SK-N-SH (cell line): ENCODE results near the gene ASTN2.

ENCODE experiments used
- POLR2AphosphoS5 ChIP-seq: IDR thresholded peaks from 2 replicates; pipeline ENCODE4 v1.6.1; 2012; ENCODE audit warnings: low read depth, low read length
- TAF1 ChIP-seq: IDR thresholded peaks from 2 replicates; pipeline ENCODE4 v1.6.1; 2012; ENCODE audit warnings: low read depth, mild to moderate bottlenecking, low read length, moderate library complexity, borderline replicate concordance
- TF ChIP-seq, protein P1 (sequence below): IDR thresholded peaks from 2 replicates; pipeline ENCODE4 v1.6.1; 2012; ENCODE audit warnings: mild to moderate bottlenecking, low read depth, low read length, moderate library complexity
- TF ChIP-seq, protein P2 (sequence below): fragments of 200-600 bp; sonication (generic); IDR thresholded peaks from 2 replicates; pipeline ENCODE4 v1.6.1; 2017; ENCODE audit warnings: antibody characterized with exemption, mild to moderate bottlenecking, moderate library complexity
- TF ChIP-seq, protein P3 (sequence below): IDR thresholded peaks from 2 replicates; pipeline ENCODE4 v1.4.0; 2012; ENCODE audit warnings: low read depth
- TF ChIP-seq, protein P4 (sequence below): IDR thresholded peaks from 2 replicates; pipeline ENCODE4 v1.4.0; 2012; ENCODE audit warnings: low read depth, borderline replicate concordance

DNA sequence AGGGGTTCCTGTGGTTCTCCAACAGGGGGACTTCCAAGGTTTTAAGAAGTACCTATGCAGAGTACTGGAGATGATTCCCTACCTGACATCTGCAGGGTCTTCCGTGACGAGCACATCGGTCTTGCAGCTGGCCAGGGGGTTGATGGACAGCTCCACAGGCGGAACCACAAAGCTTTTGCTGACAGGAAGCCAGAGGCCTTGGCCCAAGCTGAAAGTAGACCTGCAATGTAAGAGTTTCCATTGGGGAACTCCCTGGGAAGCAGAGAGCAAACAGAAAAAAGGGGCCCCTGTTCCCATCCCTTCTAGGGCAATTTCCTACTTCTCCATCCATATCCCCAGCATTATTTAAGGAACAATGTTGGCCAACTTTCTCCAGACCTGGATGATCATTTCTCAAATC is 439.7 kb downstream of the ASTN2 start:
- TF ChIP-seq, protein P1, sequence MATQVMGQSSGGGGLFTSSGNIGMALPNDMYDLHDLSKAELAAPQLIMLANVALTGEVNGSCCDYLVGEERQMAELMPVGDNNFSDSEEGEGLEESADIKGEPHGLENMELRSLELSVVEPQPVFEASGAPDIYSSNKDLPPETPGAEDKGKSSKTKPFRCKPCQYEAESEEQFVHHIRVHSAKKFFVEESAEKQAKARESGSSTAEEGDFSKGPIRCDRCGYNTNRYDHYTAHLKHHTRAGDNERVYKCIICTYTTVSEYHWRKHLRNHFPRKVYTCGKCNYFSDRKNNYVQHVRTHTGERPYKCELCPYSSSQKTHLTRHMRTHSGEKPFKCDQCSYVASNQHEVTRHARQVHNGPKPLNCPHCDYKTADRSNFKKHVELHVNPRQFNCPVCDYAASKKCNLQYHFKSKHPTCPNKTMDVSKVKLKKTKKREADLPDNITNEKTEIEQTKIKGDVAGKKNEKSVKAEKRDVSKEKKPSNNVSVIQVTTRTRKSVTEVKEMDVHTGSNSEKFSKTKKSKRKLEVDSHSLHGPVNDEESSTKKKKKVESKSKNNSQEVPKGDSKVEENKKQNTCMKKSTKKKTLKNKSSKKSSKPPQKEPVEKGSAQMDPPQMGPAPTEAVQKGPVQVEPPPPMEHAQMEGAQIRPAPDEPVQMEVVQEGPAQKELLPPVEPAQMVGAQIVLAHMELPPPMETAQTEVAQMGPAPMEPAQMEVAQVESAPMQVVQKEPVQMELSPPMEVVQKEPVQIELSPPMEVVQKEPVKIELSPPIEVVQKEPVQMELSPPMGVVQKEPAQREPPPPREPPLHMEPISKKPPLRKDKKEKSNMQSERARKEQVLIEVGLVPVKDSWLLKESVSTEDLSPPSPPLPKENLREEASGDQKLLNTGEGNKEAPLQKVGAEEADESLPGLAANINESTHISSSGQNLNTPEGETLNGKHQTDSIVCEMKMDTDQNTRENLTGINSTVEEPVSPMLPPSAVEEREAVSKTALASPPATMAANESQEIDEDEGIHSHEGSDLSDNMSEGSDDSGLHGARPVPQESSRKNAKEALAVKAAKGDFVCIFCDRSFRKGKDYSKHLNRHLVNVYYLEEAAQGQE, result no peak
- TF ChIP-seq, protein P2, sequence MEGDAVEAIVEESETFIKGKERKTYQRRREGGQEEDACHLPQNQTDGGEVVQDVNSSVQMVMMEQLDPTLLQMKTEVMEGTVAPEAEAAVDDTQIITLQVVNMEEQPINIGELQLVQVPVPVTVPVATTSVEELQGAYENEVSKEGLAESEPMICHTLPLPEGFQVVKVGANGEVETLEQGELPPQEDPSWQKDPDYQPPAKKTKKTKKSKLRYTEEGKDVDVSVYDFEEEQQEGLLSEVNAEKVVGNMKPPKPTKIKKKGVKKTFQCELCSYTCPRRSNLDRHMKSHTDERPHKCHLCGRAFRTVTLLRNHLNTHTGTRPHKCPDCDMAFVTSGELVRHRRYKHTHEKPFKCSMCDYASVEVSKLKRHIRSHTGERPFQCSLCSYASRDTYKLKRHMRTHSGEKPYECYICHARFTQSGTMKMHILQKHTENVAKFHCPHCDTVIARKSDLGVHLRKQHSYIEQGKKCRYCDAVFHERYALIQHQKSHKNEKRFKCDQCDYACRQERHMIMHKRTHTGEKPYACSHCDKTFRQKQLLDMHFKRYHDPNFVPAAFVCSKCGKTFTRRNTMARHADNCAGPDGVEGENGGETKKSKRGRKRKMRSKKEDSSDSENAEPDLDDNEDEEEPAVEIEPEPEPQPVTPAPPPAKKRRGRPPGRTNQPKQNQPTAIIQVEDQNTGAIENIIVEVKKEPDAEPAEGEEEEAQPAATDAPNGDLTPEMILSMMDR, result no peak
- TF ChIP-seq, protein P3, sequence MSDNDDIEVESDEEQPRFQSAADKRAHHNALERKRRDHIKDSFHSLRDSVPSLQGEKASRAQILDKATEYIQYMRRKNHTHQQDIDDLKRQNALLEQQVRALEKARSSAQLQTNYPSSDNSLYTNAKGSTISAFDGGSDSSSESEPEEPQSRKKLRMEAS, result no peak
- TF ChIP-seq, protein P4, sequence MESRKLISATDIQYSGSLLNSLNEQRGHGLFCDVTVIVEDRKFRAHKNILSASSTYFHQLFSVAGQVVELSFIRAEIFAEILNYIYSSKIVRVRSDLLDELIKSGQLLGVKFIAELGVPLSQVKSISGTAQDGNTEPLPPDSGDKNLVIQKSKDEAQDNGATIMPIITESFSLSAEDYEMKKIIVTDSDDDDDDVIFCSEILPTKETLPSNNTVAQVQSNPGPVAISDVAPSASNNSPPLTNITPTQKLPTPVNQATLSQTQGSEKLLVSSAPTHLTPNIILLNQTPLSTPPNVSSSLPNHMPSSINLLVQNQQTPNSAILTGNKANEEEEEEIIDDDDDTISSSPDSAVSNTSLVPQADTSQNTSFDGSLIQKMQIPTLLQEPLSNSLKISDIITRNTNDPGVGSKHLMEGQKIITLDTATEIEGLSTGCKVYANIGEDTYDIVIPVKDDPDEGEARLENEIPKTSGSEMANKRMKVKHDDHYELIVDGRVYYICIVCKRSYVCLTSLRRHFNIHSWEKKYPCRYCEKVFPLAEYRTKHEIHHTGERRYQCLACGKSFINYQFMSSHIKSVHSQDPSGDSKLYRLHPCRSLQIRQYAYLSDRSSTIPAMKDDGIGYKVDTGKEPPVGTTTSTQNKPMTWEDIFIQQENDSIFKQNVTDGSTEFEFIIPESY, result no peak
- no peak for TF ChIP-seq TAF1
- TF ChIP-seq POLR2AphosphoS5, result no peak
